H4 (cell line): ENCODE data around the gene HDAC9. TPM values are rescaled to one million over a fixed set of nuclear protein-coding genes. Genes with fewer than 3 reads are reported as not detected.
"Not testable (repeated sequence)": the region's sequence is repeated elsewhere in the genome, so short reads cannot be mapped to it uniquely, and the experiment has no call there.

ENCODE experiments used
- DNase-seq: peaks from one replicate; pipeline ENCODE4 v3.0.0-alpha.2; 2015; ENCODE audit warnings: low spot score
- total RNA-seq: library from RNA; depleted of rRNA; stranded (reverse); fragments of >200 nt; shearing (Covaris generic); gene quantifications from 2 replicates; pipeline ENCODE4 v1.2.3, GENCODE V29; 2014

The HDAC9 gene
- total RNA-seq, 1 experiment from 2014 or later, result 22.5 TPM

- no peak for DNase-seq
Measured at GRCh38 chr7:18727115-18727870, 231.7 kb downstream of the HDAC9 start.

DNA sequence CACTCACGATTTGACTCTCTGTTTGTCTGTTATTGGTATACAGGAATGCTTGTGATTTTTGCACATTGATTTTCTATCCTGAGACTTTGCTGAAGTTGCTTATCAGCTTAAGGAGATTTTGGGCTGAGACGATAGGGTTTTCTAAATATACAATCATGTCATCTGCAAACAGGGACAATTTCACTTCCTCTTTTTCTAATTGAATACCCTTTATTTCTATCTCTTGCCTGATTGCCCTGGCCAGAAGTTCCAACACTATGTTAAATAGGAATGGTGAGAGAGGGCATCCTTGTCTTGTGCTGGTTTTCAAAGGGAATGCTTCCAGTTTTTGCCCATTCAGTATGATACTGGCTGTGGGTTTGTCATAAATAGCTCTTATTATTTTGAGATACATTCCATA, 240.5 kb downstream of the HDAC9 start:
- not testable (repeated sequence) for DNase-seq

DNA sequence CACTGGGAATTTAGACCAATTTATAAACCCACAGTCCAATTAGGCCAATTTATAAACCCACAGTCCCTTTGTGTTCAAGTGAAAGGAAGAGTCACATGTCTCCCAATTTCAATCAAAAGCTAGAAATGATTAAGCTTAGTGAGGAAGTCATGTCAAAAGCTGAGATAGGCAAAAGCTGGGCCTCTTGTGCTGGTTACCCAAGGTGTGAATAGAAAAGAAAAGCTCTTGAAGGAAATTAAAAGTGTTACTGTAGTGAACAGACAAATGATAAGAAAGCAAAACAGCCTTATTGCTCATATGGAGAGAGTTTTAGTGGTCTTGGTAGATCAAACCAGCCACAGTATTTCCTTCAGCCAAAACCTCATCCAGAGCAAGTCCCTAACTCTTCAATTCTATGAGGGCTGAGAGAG, 245.0 kb downstream of the HDAC9 start:
- DNase-seq, result no peak

- DNase-seq, result no peak
Measured at GRCh38 chr7:18753972-18754610, 258.5 kb downstream of the HDAC9 start.

GRCh38 chr7:18754766-18755165, 259.2 kb downstream of the HDAC9 start:
- peak; percentile 52 for DNase-seq

- DNase-seq, result no peak
Measured at GRCh38 chr7:18755793-18756192, 260.2 kb downstream of the HDAC9 start.

DNA sequence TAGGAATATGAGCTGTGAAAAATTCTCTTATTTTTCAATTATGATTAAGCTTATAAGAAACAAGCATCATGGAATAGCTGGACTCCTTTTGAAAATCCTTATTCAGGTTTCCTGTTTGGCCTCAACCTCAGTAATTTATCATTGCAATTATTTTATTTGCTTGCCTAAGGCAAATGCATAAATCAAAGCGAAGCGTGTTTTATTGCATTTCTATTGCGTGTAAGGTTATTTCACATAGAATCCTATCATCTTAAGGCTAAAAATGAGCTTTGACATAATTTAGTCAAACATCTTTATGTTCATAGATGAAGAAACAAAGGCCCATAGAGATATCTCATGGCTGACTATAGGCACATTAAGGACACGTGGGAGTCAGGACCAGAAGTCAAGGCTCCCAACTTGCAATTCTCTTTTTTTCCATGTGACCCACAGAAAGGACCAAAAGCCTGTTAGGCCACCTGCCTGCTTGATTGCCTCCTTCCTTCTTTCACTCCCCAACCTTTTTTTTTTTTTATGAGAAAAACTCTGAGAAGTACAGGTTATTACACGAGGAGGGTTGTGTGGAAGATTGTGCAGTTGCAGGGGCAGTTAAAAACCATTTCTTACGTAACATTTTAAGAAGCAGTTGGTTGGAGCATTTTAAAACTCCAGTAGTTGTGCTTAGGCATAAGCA, 261.0 kb downstream of the HDAC9 start:
- no peak for DNase-seq

DNA sequence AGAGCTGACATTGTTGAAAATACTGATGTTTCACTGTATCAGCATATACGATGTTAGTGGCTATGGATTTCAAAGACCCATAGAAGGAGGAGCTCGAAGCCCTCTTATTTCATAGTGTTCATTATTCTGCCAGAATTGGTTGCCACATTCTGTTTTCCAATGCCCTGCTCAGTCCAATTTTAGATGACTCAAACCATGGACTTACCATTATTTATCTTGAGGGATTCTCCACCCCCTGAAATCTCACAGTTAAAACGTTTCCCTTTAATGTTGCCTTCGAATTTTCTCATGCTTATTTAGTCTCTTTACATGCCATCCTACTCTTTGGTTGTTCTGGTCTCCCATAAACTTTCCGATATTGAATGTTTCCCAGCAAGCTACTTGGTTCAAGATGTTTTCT, 264.5 kb downstream of the HDAC9 start:
- no peak for DNase-seq

- DNase-seq, result no peak
Measured at GRCh38 chr7:18760631-18761445, 265.3 kb downstream of the HDAC9 start.

GRCh38 chr7:18762189-18762588, 266.6 kb downstream of the HDAC9 start:
- DNase-seq, result no peak

GRCh38 chr7:18768256-18768655, 272.7 kb downstream of the HDAC9 start:
- no peak for DNase-seq

GRCh38 chr7:18770154-18770811, 274.7 kb downstream of the HDAC9 start:
- DNase-seq, result no peak

DNA sequence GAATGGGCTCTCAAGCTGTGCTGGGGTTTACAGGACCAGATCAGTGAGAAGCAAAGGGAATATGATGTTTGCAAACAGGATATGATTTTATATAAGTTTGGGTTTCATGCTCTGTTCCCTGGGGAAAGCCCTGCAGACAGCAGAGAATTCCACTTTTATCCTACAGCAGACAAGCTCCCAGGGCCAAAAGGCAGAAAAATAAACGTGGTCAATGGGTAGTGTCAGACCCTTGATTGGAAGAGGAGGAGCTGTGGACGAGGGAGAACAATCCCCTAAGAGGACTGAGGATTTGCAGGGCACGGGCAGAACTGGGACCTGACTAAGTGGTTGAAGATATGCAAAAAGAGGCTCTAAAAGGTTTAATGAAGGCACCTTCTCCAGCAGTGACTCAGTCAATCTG, 275.3 kb downstream of the HDAC9 start:
- no peak for DNase-seq

DNA sequence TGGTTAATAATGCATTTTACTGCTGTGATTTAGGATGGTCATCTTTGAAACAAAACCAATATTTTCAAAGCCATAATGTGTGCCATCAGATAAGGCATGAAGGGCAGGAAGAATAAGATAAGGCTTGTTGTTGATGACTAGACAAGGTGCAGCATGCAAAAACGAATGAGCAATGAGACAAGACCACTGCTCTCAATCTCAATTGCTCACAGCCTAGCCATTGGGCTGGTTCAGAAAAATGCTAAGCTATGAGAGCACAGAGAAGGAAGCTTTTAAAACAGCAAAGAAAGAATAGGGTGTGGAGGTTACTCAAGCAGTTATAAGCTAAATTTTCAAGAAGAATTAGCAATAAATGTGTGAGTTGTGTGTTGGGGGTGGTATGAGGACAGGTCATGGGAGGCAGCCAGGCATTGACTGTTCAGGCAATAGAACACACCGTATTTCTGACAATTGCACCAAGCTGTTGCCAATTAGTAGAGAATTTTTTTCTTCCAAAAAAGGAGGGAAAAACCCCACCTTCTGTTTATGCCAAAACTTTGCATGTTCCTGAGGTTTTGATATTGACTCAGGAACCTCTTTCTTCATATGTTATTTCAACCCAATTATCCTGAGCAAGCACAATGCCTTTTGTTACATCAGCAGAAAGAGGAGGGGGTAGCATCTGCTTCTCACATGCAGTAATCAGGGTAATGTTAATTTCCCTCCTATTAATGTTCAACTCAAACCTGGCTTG, 276.5 kb downstream of the HDAC9 start:
- no peak for DNase-seq

GRCh38 chr7:18772567-18772965, 277.0 kb downstream of the HDAC9 start:
- no peak for DNase-seq

- no peak for DNase-seq
Measured at GRCh38 chr7:18777314-18777713, 281.8 kb downstream of the HDAC9 start.

GRCh38 chr7:18778594-18778993, 283.0 kb downstream of the HDAC9 start:
- DNase-seq, result no peak

GRCh38 chr7:18780266-18780665, 284.7 kb downstream of the HDAC9 start:
- no peak for DNase-seq

- DNase-seq, result no peak
Measured at GRCh38 chr7:18780938-18781337, 285.4 kb downstream of the HDAC9 start.

DNA sequence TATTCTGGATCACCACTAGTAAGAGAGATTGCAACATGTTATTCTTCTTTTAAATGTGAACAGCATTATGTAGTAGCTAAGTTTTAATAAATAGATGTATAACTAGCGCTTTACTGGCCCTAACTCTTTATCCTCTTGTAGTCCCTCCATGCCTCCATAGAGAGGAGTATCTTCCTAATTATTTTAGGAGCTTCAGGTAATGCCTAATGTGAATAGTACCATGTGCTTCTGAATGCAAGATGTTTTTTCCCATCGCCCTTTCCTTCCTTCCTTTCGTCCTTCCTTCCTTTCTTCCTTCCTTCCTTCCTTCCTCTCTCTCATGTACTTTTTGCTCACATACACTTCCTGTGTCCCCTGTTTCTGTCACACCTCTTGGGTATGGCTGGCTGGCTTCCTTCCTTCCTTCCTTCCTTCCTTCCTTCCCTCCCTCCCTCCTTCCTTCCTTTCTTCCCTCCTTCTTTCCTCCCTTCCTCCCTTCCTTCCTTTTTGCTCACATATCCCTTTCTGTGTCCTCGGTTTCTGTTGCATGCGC, 290.7 kb downstream of the HDAC9 start:
- no peak for DNase-seq

DNA sequence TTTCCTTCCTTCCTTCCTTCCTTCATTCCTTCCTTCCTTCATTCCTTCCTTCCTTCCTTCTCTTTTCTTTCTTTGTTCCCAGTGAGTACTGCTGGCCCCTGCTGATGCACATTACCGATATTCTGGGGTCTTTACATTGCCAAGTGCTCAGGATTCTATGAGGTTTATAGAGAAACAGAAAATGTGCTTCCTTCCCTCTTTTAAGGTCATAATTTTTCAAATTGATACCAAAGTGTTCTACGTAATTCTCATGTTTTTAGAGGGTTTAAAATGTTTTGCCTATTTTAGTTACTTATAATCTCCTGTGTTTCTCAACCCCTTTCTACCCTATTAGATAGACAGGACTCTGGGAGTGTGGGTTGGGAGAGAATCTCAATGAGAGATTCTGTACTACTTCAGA, 291.2 kb downstream of the HDAC9 start:
- DNase-seq, result no peak
